HG03439 (cell line): ENCODE results near the gene SAMMSON.

ENCODE experiments used
- ATAC-seq: cut with Tn5 transposase; IDR thresholded peaks from one replicate; pipeline ENCODE4 v1.9.1; 2021; ENCODE audit warnings: mild to moderate bottlenecking, moderate library complexity; ENCODE audit not compliant: unreplicated experiment

SAMMSON gene

DNA sequence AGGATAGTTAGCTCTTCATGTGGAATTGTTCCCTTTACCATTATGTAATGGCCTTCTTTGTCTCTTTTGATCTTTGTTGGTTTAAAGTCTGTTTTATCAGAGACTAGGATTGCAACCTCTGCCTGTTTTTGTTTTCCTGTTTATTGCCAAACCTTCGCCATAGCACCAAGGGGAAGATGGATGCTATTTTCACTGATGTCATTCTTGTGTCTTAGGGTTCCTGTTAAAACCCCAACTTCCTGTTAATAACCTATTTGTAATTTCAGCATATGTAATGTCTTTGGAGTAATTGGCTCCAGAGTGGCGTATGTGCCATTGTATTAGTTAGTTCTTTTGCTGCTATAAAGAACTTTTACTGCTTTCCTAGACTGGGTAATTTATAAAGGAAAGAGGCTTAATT, 10.8 kb downstream of the SAMMSON start:
- no peak for ATAC-seq

DNA sequence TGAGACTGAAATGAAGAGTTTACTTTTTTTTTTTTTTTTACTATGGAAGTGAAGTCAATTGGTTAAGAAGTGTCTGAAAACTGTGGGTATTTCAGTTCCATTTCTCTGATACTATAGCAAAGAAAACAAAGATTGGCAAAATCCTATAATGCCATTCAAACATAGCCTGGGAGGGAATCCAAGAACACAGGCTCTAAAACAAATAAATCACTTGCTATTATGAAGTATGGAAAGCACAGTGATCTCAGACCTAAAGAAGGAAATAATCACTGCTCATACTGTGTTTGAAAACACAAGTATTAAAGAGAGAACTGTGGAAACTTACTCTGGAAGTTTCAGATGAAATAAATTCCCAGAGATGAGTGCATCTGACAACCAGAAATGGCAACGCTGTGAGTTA, 12.0 kb downstream of the SAMMSON start:
- no peak for ATAC-seq

DNA sequence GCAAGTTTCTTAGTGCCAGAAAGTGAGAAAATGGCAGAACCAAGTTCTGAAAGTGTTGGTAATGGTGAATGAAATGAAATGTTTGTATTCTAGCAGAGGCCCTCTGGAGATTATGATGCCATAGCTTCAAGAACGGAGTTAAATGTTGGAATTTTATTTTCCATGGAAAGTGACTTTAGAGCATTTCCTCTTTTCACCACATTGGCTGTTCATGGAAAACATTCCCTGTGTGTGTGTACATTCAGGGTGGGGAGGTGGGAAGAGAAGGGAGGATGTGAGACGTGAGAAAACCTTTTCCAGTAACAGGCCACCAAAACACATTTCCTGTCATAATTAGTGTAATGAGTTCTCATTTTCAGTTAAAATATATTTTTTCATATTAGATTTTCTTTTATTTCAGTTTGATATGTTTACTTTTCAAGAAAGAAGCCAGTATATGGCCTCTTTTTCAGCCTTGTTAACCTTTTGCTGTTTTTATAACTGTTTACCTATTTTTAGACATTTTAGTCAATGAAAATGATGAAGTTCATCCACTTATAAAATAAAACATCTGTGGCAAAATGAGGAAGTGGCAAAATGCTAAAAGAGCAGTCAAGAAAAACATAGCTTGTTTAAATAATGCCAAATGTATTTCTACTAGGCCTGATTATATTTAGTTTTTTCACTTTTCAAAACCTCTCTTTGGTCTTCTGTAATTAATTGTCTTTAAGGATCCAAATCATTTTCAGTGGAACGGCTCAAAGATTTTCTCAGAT, 21.6 kb downstream of the SAMMSON start:
- no peak for ATAC-seq

GRCh38 chr3:70028361-70028760, 28.8 kb downstream of the SAMMSON start:
- ATAC-seq, result no peak

GRCh38 chr3:70038693-70039092, 39.2 kb downstream of the SAMMSON start:
- ATAC-seq, result no peak

DNA sequence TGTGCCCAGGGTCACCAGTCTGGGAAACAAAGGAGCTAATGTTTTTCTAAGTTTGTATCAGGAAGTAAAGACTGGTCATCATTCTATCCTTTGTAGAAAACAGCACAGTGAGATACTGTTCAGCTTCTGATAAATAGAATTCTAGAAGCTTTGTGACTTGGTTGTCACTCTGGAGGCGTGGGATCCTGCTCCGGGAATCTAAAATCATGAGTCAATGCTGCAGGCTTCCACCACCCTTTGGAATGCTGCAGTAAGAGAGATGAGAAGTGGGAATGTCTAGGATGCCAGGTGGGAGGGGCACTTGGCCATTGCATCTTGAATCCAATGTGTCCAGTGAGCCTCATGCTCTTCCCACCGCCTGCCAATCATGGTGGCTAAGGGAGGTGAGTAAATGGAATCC, 40.9 kb downstream of the SAMMSON start:
- no peak for ATAC-seq

- no peak for ATAC-seq
These were observed 43.1 kb downstream of the SAMMSON start for GRCh38 chr3:70042641-70043040.

DNA sequence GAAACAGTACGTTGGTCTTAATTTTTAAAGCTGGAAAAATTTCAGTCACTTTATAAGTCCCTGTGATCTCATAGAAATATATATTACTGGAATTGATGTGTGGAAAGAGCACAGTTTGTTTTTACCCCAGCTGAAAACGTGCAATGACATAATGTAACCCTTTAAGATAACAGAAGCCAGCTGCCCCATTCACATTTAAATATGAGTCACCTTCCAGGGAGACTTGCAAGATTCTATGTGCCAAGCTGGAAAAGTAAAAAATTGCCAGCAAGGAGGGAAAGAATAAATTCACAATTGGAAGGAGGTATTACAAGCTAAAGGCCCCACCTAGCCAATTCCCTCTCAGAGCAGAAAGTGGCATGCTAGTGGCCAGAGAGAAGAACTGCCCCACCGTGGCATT, 50.2 kb downstream of the SAMMSON start:
- ATAC-seq, result no peak

DNA sequence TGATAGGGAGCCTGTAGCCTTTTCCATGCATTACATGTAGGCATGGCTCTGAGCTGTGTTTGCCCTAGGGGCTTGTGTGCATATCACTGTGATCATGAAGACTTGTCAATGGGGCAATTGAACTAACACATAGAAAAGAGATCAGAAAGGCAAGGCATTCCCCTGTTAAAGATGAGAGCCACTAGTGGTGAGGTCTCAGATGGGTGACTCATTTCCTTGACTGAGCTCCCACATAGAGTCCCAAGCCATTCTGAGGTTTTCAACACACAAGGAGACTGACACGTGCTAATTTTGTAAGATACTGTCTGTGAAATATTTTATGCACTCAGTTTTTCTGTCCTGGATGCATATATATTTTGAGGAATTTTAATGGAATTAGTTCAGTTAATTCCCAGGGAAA, 53.8 kb downstream of the SAMMSON start:
- ATAC-seq, result no peak

GRCh38 chr3:70056081-70056480, 56.5 kb downstream of the SAMMSON start:
- ATAC-seq, result no peak

- no peak for ATAC-seq
These were observed 57.9 kb downstream of the SAMMSON start for GRCh38 chr3:70057426-70057825.

GRCh38 chr3:70061096-70061495, 61.6 kb downstream of the SAMMSON start:
- no peak for ATAC-seq

GRCh38 chr3:70064194-70064779, 64.8 kb downstream of the SAMMSON start:
- ATAC-seq, result no peak

- ATAC-seq, result no peak
These were observed 66.2 kb downstream of the SAMMSON start for GRCh38 chr3:70065696-70066253.

DNA sequence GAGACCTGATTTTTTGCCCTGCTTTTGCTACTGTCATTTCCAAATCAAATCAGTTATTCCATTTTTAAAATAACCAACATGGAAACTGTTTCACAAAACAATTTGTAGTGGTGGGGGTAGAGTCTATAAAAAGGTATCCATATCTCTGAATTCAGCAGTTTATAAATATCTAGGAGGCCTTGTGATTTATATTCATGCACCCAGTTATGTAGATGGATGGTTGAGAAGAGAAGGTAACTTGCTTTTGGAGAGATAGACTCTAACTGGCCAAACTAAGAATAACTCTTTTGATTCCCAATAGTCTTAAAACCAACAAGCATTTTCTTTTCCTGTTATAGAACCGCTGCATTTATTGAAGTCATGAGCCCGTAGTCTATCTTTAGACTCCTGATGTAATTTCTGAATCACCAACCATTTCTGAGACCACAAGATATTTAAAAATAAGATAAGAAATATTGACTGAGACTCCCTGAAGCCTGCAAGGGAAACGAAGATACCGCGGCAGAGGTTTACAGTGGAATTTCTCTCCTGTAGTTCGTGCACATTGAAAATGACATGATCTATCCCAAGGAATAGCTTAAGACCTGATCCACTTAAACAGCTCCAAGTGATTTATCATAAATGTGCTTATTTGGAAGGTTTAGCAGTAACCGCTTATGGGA, 68.5 kb downstream of the SAMMSON start:
- no peak for ATAC-seq

DNA sequence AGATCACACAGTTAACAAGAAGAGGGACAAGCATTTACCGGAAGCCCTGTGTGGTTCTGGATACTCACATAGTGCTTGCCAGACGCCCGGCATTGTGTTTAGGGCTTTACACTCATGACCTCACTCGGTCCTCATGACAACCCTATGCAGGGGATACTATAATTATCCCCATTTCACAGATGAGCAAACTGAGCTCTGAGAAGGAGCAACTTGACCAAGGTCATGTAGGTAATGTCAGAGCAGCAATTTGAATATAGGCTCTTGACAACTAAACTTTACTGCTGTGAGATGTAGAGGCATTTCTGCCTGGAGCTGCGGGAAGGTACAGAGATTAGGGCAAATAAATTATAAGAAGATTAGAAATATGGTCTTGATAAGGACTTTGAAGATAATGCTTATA, 70.0 kb downstream of the SAMMSON start:
- no peak for ATAC-seq

DNA sequence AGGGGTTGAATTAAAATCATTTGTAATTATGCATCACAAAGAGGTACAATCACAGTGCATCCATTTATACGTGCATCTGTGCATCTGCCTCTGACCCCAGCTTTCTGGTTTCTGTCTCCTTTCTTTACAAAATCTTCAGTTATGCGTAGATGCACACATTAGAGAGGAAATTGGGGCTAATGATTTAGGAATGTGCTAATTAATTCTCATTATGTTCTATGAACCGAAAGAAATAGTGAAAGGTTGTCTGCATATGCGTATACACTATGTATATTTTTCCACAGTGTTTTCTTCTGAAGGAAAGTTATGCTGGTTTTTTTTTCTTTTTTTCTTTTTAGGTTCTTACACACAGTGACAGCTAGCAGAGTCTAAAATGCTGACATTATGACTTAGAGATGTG, 71.6 kb downstream of the SAMMSON start:
- no peak for ATAC-seq

DNA sequence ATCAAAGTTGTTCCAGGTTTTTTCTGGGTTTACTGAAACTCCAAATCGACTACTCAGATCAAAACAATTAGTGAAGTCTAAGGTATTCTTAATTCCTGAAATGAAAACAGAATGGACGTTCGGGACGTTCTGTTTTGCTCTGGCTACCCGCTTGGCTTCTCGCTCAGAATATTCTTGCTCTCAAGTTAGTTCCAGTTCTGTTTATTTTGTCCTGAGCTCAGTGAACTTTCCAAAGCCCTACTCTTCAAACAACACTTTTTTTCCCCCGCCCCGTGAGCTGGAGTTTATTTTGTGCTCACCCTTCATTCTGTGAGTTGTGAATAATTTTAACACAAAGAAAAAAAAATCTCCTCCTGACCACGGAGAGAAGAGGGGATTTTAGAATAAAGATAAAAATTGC, 72.6 kb downstream of the SAMMSON start:
- no peak for ATAC-seq

DNA sequence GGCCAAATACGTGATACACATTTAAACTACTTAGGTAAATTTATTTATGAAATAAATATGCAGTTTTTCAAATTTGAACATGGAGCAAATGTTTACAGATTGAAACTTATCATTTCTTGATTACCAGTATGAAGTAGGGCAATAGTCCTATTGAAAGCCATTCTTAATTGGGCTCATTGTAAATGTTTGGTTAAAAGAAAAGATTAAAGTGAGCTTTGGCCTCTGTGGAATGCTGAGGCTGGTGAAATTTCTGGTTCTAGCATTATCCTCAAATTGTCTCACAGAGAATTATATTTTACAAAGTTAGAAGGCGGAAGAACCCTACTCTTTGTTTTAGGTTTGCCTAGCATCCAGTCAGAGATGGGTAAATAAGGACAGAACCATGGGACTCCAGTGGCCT, 73.2 kb downstream of the SAMMSON start:
- no peak for ATAC-seq

- ATAC-seq, result no peak
These were observed 75.6 kb downstream of the SAMMSON start for GRCh38 chr3:70075101-70075500.

DNA sequence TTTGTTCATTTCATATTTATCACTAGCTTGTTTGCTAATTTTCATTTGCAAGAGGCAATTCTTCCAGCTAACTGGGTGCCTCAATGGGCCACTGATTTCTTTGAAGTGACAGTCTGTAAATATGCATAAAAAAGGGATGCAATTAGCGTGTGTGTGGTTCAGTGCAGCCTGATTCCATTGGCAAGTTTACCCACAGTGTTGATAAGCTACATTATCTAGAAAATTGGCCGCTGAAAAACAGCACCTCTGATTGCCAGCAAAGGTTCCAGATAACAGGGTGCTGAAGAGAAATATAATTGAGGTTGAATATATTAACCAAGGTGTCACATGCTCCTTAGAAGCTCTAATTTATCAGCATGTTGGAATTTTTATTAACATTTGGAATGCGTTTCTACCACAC, 76.9 kb downstream of the SAMMSON start:
- ATAC-seq, result no peak

DNA sequence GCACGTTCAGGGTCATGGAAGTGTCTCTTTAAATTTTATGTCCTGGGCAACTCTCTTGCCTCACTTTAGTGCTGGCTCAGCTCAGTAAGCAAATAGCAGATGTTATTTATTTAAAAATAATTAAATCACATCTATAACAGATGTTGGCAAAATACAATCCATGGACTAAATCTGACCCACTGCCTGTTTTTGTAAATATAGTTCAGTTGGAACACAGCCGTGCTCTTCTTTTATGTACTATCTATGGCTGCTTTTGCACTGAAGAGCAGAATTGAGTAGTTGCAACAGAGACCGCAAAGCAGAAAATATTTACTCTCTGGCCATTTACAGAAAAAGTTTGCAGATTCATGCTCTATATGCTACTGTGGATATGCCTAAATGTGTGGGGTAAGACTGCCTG, 79.2 kb downstream of the SAMMSON start:
- ATAC-seq, result no peak
